ENCODE results near the gene DOCK3. TPM values are rescaled to one million over a fixed set of nuclear protein-coding genes. Genes with fewer than 3 reads are reported as not detected.

Gene DOCK3
- total RNA-seq, 3 donors from 2014 or later (not counting 1 experiment from before 2014, with no cell fraction given) = 1.4 to 2.4 (median 1.7) TPM

DNA sequence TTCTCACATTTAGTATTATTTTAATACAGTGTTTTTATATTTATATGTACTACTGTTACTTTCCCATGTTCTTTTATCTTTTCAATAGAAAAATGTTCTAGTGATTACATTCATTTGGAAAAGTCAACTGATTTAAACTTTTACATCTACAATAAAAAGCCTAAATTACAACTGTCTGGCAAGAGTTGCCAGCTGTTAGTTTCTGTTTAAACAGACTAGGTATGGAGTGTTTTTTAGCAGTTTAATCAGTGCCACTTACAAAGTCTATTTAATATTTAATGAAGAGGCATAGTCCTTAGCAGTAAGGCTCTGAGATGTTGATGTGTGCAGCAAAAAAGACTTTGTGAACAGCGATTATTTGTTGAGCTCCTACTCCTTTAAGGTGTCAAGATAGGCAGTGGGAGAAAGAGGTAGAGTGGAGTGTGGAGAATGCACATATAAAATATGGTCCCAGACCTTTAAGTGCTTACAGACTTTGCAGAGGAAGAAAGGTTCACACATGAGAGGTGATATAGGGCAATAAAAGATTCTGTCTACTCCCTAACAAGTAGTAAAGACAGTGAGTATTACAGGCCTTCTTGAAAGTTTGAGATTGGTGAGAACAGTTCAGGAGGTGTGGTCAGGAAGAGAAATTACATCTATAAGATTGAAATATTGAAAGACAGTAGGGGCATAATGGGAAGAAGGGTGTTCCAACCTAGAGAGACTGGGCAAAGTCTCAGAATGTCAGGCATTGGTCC, 320.5 kb downstream of the DOCK3 start:
- Mint-ChIP-seq H3K36me3 (peaks cover 16% of the 10 kb centered on the region), H3K27ac (peak overlapping the region in 1 of 2 donors; percentile 5), H3K4me1 (peaks cover 12 to 25% of the 10 kb centered on the region in 2 donors), H3K9me3 (peaks cover 0 to 11% of the 10 kb centered on the region in 2 donors), H3K27me3 (ENCODE audit: low read depth in 2 of 2) (no peaks in the 10 kb centered on the region), H3K4me3 (no peak overlapping the region)
- WGBS (ENCODE audit: insufficient coverage) = 94% methylated on average over 1 of the region's 1 CpG
- intact Hi-C loops (cut with micrococcal nuclease) = no loop called here
- DNase-seq (no peak), ATAC-seq (no peak)
- TF ChIP-seq, protein P1, sequence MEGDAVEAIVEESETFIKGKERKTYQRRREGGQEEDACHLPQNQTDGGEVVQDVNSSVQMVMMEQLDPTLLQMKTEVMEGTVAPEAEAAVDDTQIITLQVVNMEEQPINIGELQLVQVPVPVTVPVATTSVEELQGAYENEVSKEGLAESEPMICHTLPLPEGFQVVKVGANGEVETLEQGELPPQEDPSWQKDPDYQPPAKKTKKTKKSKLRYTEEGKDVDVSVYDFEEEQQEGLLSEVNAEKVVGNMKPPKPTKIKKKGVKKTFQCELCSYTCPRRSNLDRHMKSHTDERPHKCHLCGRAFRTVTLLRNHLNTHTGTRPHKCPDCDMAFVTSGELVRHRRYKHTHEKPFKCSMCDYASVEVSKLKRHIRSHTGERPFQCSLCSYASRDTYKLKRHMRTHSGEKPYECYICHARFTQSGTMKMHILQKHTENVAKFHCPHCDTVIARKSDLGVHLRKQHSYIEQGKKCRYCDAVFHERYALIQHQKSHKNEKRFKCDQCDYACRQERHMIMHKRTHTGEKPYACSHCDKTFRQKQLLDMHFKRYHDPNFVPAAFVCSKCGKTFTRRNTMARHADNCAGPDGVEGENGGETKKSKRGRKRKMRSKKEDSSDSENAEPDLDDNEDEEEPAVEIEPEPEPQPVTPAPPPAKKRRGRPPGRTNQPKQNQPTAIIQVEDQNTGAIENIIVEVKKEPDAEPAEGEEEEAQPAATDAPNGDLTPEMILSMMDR (IDR thresholded peaks at IDR 0.05) = no peak
- Histone ChIP-seq H3K4me1 (ENCODE audit: control insufficient read depth, insufficient read depth, low read length) (no peaks in the 10 kb centered on the region), H3K27ac (ENCODE audit: low read length) (no peak overlapping the region), H3K9me3 (ENCODE audit: control insufficient read depth, insufficient read depth, low read length) (no peaks in the 10 kb centered on the region), H3K36me3 (ENCODE audit: control insufficient read depth, insufficient read depth, low read length) (no peaks in the 10 kb centered on the region), H3K27me3 (ENCODE audit: control insufficient read depth, insufficient read depth, low read length) (no peaks in the 10 kb centered on the region), H3K4me3 (ENCODE audit: low read length) (no peak overlapping the region)

DNA sequence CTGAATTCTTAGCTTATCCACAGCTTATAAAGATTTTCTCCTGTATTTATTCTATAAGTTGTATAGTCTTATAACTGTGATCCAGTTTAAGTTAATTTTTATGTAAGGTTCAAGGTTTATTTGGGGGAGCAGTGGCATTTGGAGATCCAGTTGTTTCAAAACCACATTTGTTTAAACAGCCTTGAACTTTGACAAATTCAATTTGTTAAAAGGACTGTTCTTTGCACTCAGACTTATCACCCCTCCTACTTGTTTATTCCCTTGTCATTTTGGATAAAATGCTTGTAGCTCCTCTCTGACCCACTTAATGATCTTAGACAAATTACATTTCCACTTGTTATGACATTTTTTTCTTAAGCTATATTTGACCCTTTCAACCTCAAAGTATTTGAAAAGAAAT, 327.8 kb downstream of the DOCK3 start:
- Histone ChIP-seq H3K4me1 (ENCODE audit: control insufficient read depth, insufficient read depth, low read length) (no peaks in the 10 kb centered on the region), H3K9me3 (ENCODE audit: control insufficient read depth, insufficient read depth, low read length) (no peaks in the 10 kb centered on the region), H3K27ac (ENCODE audit: low read length) (no peak overlapping the region), H3K36me3 (ENCODE audit: control insufficient read depth, insufficient read depth, low read length) (no peaks in the 10 kb centered on the region), H3K27me3 (ENCODE audit: control insufficient read depth, insufficient read depth, low read length) (no peaks in the 10 kb centered on the region), H3K4me3 (ENCODE audit: low read length) (no peak overlapping the region)
- no peak overlapping the region for H3K27ac Mint-ChIP-seq
- peaks cover 11 to 12% of the 10 kb centered on the region in 2 donors for H3K4me1 Mint-ChIP-seq
- no peaks in the 10 kb centered on the region for H3K36me3 Mint-ChIP-seq
- DNase-seq = no peak
- no peaks in the 10 kb centered on the region for H3K27me3 Mint-ChIP-seq (ENCODE audit: low read depth in 2 of 2)
- no peaks in the 10 kb centered on the region for H3K9me3 Mint-ChIP-seq
- no peak for ATAC-seq
- TF ChIP-seq, protein P1 (IDR thresholded peaks at IDR 0.05) = no peak
- intact Hi-C loops (cut with micrococcal nuclease) = no loop called here
- H3K4me3 Mint-ChIP-seq = no peak overlapping the region

DNA sequence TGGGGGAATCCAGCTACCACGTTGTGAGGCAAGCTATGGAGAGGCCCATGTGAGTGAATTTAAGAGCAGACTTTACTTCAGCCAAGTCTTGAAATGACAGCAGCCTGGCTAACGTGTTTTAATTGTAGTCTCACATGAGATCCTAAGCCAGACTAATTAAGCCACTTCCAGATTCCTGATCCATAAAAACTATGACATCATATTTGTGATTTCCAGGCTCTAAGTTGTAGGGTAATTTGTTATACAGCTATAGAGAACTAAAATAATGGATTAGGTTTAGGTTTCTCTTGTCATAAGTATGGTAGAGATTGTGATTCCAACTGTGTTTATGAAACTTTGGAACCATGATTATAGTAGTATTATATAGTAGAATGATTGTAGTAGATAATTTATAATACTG, 329.5 kb downstream of the DOCK3 start:
- peaks cover 25 to 28% of the 10 kb centered on the region in 2 donors for H3K4me1 Mint-ChIP-seq
- no peak for DNase-seq
- no peaks in the 10 kb centered on the region for H3K9me3 ChIP-seq (ENCODE audit: control insufficient read depth, insufficient read depth, low read length)
- peaks cover 2% of the 10 kb centered on the region for H3K36me3 Mint-ChIP-seq
- 69% methylated on average over 2 of the region's 2 CpGs for WGBS (ENCODE audit: insufficient coverage)
- intact Hi-C loops (cut with micrococcal nuclease) = no loop called here
- TF ChIP-seq, protein P1 (IDR thresholded peaks at IDR 0.05) = no peak
- H3K4me3 ChIP-seq (ENCODE audit: low read length) = no peak overlapping the region
- H3K27me3 Mint-ChIP-seq (ENCODE audit: low read depth in 2 of 2) = no peaks in the 10 kb centered on the region
- no peak overlapping the region for H3K27ac ChIP-seq (ENCODE audit: low read length)
- H3K4me3 Mint-ChIP-seq = no peak overlapping the region
- no peaks in the 10 kb centered on the region for H3K36me3 ChIP-seq (ENCODE audit: control insufficient read depth, insufficient read depth, low read length)
- no peaks in the 10 kb centered on the region for H3K4me1 ChIP-seq (ENCODE audit: control insufficient read depth, insufficient read depth, low read length)
- H3K9me3 Mint-ChIP-seq = peaks cover 0 to 2% of the 10 kb centered on the region in 2 donors
- H3K27me3 ChIP-seq (ENCODE audit: control insufficient read depth, insufficient read depth, low read length) = no peaks in the 10 kb centered on the region
- no peak overlapping the region for H3K27ac Mint-ChIP-seq
- ATAC-seq = no peak

DNA sequence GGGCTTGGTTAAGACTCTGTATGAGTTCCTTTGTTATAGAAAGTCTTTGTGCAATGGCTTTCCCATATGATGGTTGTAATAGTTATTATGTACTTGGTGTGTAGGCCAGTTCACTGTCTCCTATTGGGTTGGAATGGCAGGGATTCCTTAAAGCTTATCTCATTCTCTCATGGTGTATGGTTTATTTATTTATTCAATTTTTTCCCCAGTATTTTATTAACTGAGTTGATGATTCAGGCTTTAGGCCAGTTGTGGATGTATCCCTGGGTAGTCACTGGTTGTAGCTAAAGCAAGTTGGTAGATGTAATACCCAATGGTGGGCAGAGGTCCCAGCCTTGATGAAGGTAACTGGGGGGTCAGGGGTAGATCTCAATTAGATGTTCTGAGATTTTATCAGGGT, 349.4 kb downstream of the DOCK3 start:
- Mint-ChIP-seq H3K27ac (peak overlapping the region; percentile 90), H3K4me3 (peak overlapping the region; percentile 79), H3K4me1 (peaks cover 57 to 69% of the 10 kb centered on the region in 2 donors)

More for the DNA sequence above, 349.4 kb downstream of the DOCK3 start:
- H3K9me3 Mint-ChIP-seq = peaks cover 3 to 10% of the 10 kb centered on the region in 2 donors
- no peak for ATAC-seq
- peaks cover 39% of the 10 kb centered on the region for H3K36me3 Mint-ChIP-seq
- intact Hi-C loops (cut with micrococcal nuclease) = no loop called here
- H3K4me3 ChIP-seq (ENCODE audit: low read length) = no peak overlapping the region
- H3K4me1 ChIP-seq (ENCODE audit: control insufficient read depth, insufficient read depth, low read length) = peaks cover 24% of the 10 kb centered on the region
- TF ChIP-seq, protein P1 (IDR thresholded peaks at IDR 0.05) = no peak
- no peaks in the 10 kb centered on the region for H3K27me3 Mint-ChIP-seq (ENCODE audit: low read depth in 2 of 2)
- H3K27me3 ChIP-seq (ENCODE audit: control insufficient read depth, insufficient read depth, low read length) = no peaks in the 10 kb centered on the region
- H3K36me3 ChIP-seq (ENCODE audit: control insufficient read depth, insufficient read depth, low read length) = no peaks in the 10 kb centered on the region
- H3K9me3 ChIP-seq (ENCODE audit: control insufficient read depth, insufficient read depth, low read length) = no peaks in the 10 kb centered on the region
- H3K27ac ChIP-seq (ENCODE audit: low read length) = peak overlapping the region; percentile 90
- peak in 1 of 2 donors; percentile 8 for DNase-seq
